K562 (cell line): ENCODE data around the gene ARHGAP26. TPM values are rescaled to one million over a fixed set of nuclear protein-coding genes. Genes with fewer than 3 reads are reported as not detected.
A peak's percentile ranks its signal among the peaks of the same experiment; 100 is the strongest.

Experiments used
- ARID1B ChIP-seq: fragments of 450-650 bp; IDR thresholded peaks from 2 replicates; pipeline ENCODE4 v1.6.1; 2016; ENCODE audit warnings: antibody characterized with exemption, mild to moderate bottlenecking, inconsistent platforms
- ATF3 ChIP-seq, 2 experiments: fragments of 450-650 bp in 1 of 2; sonication (generic) in 1 of 2; formaldehyde crosslinking in 1 of 2; IDR thresholded peaks in 1 of 2; conservative IDR thresholded peaks in 1 of 2; 2 replicates each; pipeline versions ENCODE4 v1.6.1 to v1.8.1; 2016 to 2023; ENCODE audit warnings: mild to moderate bottlenecking in 2 of 2, moderate library complexity in 2 of 2, inconsistent platforms in 1 of 2, missing genetic modification reagents in 1 of 2
- CBFA2T3 ChIP-seq: fragments of 450-650 bp; IDR thresholded peaks from 2 replicates; pipeline ENCODE4 v1.6.1; 2017
- DNMT1 ChIP-seq: fragments of 450-650 bp; IDR thresholded peaks from 2 replicates; pipeline ENCODE4 v1.6.1; 2016; ENCODE audit warnings: antibody characterized with exemption, mild to moderate bottlenecking
- E2F6 ChIP-seq, 2 experiments: IDR thresholded peaks; 2 replicates each; pipeline ENCODE4 v1.6.1; 2011; ENCODE audit warnings: borderline replicate concordance in 1 of 2, control low read depth in 1 of 2, low read depth in 1 of 2, low read length in 1 of 2, mild to moderate bottlenecking in 1 of 2, mixed read lengths in 1 of 2, moderate library complexity in 1 of 2; ENCODE audit not compliant: insufficient read depth in 1 of 2, insufficient read length in 1 of 2, poor library complexity in 1 of 2, severe bottlenecking in 1 of 2; ENCODE audit errors: extremely low read depth in 1 of 2
- ETV5 ChIP-seq: sonication (generic); formaldehyde crosslinking; IDR thresholded peaks from 2 replicates; pipeline ENCODE4 v1.4.0; 2020; ENCODE audit warnings: low read depth, mild to moderate bottlenecking, missing genetic modification reagents
- HLTF ChIP-seq: fragments of 450-650 bp; IDR thresholded peaks from 2 replicates; pipeline ENCODE4 v1.6.1; 2016
- ILF3 ChIP-seq: fragments of 450-650 bp; IDR thresholded peaks from 2 replicates; pipeline ENCODE4 v1.6.1; 2018; ENCODE audit warnings: antibody characterized with exemption, mild to moderate bottlenecking, moderate library complexity, borderline replicate concordance
- MED1 ChIP-seq: sonication (generic); formaldehyde crosslinking; IDR thresholded peaks from 2 replicates; pipeline ENCODE4 v1.8.1; 2023; ENCODE audit warnings: missing genetic modification reagents, borderline replicate concordance
- NFRKB ChIP-seq: fragments of 450-650 bp; IDR thresholded peaks from 2 replicates; pipeline ENCODE4 v1.6.1; 2016; ENCODE audit warnings: low read depth
- SLC30A9 ChIP-seq: fragments of 250-450 bp; sonication (Bioruptor Pico); IDR thresholded peaks from 2 replicates; pipeline ENCODE4 v1.8.0; 2022; ENCODE audit warnings: mild to moderate bottlenecking, moderate library complexity
- SMAD4 ChIP-seq: fragments of 250-450 bp; sonication (Bioruptor Pico); conservative IDR thresholded peaks from 2 replicates; pipeline ENCODE4 v1.8.0; 2021; ENCODE audit warnings: inconsistent platforms, mild to moderate bottlenecking, moderate library complexity
- SPI1 ChIP-seq: IDR thresholded peaks from 2 replicates; pipeline ENCODE4 v1.6.1; 2011; ENCODE audit warnings: low read depth, low read length, control low read depth, borderline replicate concordance
- SRSF3 ChIP-seq: fragments of 200-400 bp; formaldehyde crosslinking; IDR thresholded peaks from 2 replicates; pipeline ENCODE4 v1.6.1; 2016; ENCODE audit warnings: mild to moderate bottlenecking, low read length, moderate library complexity; ENCODE audit not compliant: insufficient read depth
- STAG1 ChIP-seq: sonication (generic); formaldehyde crosslinking; IDR thresholded peaks from 2 replicates; pipeline ENCODE4 v1.5.0; 2020; ENCODE audit warnings: missing genetic modification reagents, borderline replicate concordance
- TCF7L2 ChIP-seq: fragments of 150-350 bp; IDR thresholded peaks from 2 replicates; pipeline ENCODE4 v1.6.1; 2016; ENCODE audit warnings: low read depth, mild to moderate bottlenecking, low read length, moderate library complexity
- ZNF134 ChIP-seq: fragments of 250-450 bp; sonication (Bioruptor Pico); conservative IDR thresholded peaks from 2 replicates; pipeline ENCODE4 v1.4.0; 2020
- ZNF324 ChIP-seq: fragments of 250-450 bp; sonication (Bioruptor Pico); IDR thresholded peaks from 2 replicates; pipeline ENCODE4 v1.4.0; 2020; ENCODE audit warnings: mild to moderate bottlenecking
- ZNF75A ChIP-seq: fragments of 450-650 bp; formaldehyde crosslinking; IDR thresholded peaks from 2 replicates; pipeline ENCODE4 v1.4.0; 2020; ENCODE audit warnings: mild to moderate bottlenecking
- ZNF830 ChIP-seq: fragments of 250-450 bp; sonication (Bioruptor Pico); IDR thresholded peaks from 2 replicates; pipeline ENCODE4 v1.5.0; 2021; ENCODE audit warnings: mild to moderate bottlenecking
- polyA plus RNA-seq, 8 experiments: library from polyadenylated mRNA; depleted of rRNA in 4 of 8; stranded (reverse) in 5 of 8; unstranded in 3 of 8; fragments of >200 nt; fragmentation: Nextera tagmentation in 2 of 8; fragmentation: Illumina TruSeq in 1 of 8; extraction: Ambion mirVana in 2 of 8; extraction: Trizol in 1 of 8; gene quantifications; 2 replicates each; pipeline versions ENCODE4 v1.2.1 to v1.2.3, GENCODE V29; 2011 to 2014; ENCODE audit warnings: inconsistent platforms in 1 of 8, missing spikeins in 1 of 8
- total RNA-seq, 7 experiments: library from RNA; depleted of rRNA in 6 of 7; stranded (reverse); fragments of >200 nt in 6 of 7; fragmentation: Illumina TruSeq in 2 of 7; extraction: Trizol in 2 of 7; gene quantifications; 2 replicates each; pipeline versions ENCODE4 v1.2.1 to v1.2.3, GENCODE V29; 2011 to 2021; ENCODE audit warnings: low replicate concordance in 1 of 7
- TF ChIP-seq, protein P1 (sequence below): sonication (generic); formaldehyde crosslinking; IDR thresholded peaks from 2 replicates; pipeline ENCODE4 v1.5.0; 2020; ENCODE audit warnings: missing genetic modification reagents
- TF ChIP-seq, protein P2 (sequence below): sonication (generic); IDR thresholded peaks from 2 replicates; pipeline ENCODE4 v1.6.1; 2016
- TF ChIP-seq, protein P3 (sequence below): fragments of 450-650 bp; IDR thresholded peaks from 2 replicates; pipeline ENCODE4 v1.6.1; 2016; ENCODE audit warnings: mild to moderate bottlenecking

Gene ARHGAP26
- total and polyA plus RNA-seq, 9 of the 15 experiments (the other 6 are each of a cell fraction or from before 2014, with no cell fraction given), result 0.13 to 1.1 (median 0.55) TPM

- TF ChIP-seq ATF3 (IDR thresholded peaks at IDR 0.05), result peak; percentile 80
- no peak for TF ChIP-seq ATF3 (CRISPR knock-in tag; conservative IDR thresholded peaks at IDR 0.05)
- no peak for TF ChIP-seq SRSF3
- no peak for TF ChIP-seq ETV5
- TF ChIP-seq HLTF, result no peak
- peak; percentile 33; the same call in 1 of the 2 replicates for TF ChIP-seq ARID1B
- no peak for TF ChIP-seq E2F6 (IDR thresholded peaks at IDR 0.05; ENCODE audit: borderline replicate concordance in 1 of 2, extremely low read depth in 1 of 2, insufficient read depth in 1 of 2, insufficient read length in 1 of 2, low read depth in 1 of 2, low read length in 1 of 2, poor library complexity in 1 of 2, severe bottlenecking in 1 of 2)
- TF ChIP-seq DNMT1, result no peak
- no peak for TF ChIP-seq ZNF75A
- TF ChIP-seq, protein P1, sequence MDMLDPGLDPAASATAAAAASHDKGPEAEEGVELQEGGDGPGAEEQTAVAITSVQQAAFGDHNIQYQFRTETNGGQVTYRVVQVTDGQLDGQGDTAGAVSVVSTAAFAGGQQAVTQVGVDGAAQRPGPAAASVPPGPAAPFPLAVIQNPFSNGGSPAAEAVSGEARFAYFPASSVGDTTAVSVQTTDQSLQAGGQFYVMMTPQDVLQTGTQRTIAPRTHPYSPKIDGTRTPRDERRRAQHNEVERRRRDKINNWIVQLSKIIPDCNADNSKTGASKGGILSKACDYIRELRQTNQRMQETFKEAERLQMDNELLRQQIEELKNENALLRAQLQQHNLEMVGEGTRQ (CRISPR knock-in tag), result no peak
- no peak for TF ChIP-seq ZNF830 (CRISPR knock-in tag)
- no peak for TF ChIP-seq SPI1
- TF ChIP-seq, protein P2, sequence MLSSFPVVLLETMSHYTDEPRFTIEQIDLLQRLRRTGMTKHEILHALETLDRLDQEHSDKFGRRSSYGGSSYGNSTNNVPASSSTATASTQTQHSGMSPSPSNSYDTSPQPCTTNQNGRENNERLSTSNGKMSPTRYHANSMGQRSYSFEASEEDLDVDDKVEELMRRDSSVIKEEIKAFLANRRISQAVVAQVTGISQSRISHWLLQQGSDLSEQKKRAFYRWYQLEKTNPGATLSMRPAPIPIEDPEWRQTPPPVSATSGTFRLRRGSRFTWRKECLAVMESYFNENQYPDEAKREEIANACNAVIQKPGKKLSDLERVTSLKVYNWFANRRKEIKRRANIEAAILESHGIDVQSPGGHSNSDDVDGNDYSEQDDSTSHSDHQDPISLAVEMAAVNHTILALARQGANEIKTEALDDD, result peak; percentile 76
- TF ChIP-seq TCF7L2, result no peak
- TF ChIP-seq STAG1 (CRISPR knock-in tag), result no peak
- TF ChIP-seq CBFA2T3, result peak; percentile 30; the same call in 1 of the 2 replicates
- no peak for TF ChIP-seq MED1 (CRISPR knock-in tag)
- no peak for TF ChIP-seq NFRKB
- TF ChIP-seq, protein P3, sequence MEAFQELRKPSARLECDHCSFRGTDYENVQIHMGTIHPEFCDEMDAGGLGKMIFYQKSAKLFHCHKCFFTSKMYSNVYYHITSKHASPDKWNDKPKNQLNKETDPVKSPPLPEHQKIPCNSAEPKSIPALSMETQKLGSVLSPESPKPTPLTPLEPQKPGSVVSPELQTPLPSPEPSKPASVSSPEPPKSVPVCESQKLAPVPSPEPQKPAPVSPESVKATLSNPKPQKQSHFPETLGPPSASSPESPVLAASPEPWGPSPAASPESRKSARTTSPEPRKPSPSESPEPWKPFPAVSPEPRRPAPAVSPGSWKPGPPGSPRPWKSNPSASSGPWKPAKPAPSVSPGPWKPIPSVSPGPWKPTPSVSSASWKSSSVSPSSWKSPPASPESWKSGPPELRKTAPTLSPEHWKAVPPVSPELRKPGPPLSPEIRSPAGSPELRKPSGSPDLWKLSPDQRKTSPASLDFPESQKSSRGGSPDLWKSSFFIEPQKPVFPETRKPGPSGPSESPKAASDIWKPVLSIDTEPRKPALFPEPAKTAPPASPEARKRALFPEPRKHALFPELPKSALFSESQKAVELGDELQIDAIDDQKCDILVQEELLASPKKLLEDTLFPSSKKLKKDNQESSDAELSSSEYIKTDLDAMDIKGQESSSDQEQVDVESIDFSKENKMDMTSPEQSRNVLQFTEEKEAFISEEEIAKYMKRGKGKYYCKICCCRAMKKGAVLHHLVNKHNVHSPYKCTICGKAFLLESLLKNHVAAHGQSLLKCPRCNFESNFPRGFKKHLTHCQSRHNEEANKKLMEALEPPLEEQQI, result no peak
- TF ChIP-seq ZNF324, result no peak
- TF ChIP-seq ILF3, result no peak
- no peak for TF ChIP-seq SMAD4 (CRISPR knock-in tag)
- no peak for TF ChIP-seq SLC30A9 (CRISPR knock-in tag)
- TF ChIP-seq ZNF134 (CRISPR knock-in tag), result no peak
Observed at GRCh38 chr5:142821733-142822487, 51.7 kb downstream of the ARHGAP26 start (continued).
